GM18526 (cell line): ENCODE measurements around the gene ZNF775.
A peak's percentile ranks its signal among the peaks of the same experiment; 100 is the strongest.

Source experiments
- POLR2A ChIP-seq: IDR thresholded peaks from 3 replicates; pipeline ENCODE4 v1.6.1; 2011; ENCODE audit not compliant: insufficient read length; ENCODE audit errors: extremely low read depth

Gene ZNF775

DNA sequence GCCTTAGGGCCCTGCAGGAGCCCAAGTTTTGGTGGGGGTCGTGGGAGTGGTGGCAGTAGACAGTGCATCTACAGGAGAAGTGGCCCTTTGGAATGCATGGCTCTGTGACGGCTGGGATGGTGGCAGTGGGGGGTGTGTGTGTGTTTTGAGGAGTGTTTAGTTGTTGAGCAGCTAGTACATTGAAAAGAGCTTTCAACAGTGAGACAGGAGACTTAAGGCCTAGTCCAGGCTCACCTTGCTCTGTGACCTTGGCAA is 27.1 kb downstream of the ZNF775 start:
- TF ChIP-seq POLR2A, result no peak

DNA sequence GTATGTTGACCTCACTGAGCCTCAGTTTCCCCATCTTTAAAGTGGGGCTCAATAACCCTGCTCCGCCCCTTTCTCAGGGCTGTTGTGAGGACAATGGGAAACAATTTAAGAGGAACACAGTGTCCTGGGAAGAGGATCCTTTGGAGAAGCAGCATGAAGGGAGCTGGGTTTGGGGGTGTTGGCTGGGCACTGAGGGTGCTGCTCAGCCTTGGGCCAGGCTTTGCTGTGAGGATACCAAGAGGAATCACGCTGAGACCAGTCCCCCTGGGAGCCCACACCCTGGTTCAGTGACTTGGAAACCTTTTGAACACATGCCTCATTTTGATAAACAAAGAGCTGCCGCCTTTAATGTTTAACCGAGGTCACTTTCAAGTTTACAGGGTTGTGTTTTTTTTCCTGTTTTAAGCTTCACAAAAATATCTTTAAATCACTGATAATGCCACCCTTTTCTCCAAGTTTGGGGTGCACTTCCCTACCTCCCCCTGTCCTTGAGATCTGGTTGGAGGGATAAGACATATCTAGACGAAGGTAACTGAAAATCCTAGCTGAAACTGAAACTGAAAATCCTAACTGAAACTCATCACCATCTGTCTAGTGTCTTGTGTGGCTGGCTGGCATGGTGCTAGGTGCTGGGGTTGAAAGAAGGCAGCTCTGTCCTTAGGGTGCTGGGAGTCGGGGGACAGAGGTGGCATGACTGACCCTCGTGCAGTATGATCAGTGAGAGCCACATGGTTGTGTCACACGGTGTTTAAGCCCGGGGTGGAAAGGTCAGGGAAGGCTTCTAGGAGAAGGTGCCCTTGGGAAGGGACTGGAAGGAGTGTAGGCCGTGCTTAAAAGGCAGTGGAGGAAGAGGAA is 27.7 kb downstream of the ZNF775 start:
- TF ChIP-seq POLR2A, result peak; percentile 31

DNA sequence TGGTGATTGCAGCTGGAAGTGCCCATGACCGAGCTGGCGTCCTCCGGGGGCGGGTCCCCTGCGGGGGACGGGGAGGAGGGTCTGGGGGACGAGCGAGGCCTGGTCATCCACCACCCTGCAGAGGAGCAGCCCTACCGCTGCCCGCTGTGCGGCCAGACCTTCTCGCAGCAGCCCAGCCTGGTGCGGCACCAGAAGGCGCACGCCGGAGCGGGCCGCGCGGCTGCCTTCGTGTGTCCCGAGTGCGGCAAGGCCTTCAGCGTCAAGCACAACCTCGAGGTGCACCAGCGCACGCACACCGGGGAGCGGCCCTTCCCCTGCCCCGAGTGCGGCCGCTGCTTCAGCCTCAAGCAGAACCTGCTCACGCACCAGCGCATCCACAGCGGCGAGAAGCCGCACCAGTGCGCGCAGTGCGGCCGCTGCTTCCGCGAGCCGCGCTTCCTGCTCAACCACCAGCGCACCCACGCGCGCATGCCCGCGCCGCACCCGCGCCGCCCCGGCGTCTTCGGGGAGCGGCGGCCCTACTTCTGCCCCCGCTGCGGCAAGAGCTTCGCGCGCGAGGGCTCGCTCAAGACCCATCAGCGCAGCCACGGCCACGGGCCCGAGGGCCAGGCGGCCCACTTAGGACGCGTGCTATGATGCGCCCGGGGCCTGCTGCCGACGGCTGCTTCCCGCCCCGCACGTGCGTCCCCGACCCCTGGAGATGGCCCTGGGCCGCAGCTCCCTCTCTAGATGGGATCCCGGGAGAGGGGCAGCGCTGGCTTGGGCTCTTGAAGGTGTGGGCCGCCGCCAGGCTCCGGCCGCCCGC is 28.7 kb downstream of the ZNF775 start:
- no peak for TF ChIP-seq POLR2A

DNA sequence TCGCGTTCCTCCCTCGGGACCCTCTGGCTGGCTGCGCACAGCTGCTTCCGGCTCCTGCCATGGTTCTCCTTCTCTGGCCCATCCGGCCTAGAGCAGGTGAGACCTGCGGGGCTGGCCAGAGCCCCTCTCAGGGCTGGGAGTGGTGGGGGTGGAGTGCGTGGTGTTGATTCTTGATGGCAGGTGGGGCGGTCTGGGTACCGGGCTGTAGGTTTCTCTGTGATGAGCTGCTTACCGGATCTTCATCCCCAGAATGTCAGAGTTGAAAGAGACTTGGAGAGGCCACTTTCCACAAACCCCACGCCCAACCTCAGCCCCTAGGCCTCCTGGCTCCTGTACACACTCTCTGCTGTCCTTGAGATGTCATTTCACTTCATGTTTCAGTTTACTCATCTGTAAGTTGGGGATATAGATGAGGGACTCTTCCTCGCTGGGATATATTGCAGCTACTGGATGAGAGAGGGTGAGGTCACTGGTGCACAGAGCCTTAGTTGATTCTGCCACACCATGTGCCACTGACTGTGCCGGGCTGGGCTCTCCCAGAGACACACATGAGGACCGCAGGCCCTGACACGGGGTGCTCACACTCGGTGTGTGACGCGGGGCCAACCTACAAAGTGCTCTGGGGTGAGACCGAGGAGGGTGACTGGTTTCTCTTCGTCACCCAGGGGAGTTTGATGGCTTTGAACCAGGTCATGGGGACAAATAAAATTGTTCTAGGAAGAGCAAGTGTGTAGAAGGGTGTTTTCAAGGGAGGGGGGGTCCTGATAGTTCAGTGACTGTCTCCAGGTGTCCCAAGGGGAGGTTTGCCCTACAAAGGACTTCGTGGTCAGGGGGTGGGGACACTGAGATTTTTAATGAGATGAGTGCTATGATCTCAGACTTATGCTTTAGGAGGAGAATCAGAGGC is 29.5 kb downstream of the ZNF775 start:
- TF ChIP-seq POLR2A, result no peak

DNA sequence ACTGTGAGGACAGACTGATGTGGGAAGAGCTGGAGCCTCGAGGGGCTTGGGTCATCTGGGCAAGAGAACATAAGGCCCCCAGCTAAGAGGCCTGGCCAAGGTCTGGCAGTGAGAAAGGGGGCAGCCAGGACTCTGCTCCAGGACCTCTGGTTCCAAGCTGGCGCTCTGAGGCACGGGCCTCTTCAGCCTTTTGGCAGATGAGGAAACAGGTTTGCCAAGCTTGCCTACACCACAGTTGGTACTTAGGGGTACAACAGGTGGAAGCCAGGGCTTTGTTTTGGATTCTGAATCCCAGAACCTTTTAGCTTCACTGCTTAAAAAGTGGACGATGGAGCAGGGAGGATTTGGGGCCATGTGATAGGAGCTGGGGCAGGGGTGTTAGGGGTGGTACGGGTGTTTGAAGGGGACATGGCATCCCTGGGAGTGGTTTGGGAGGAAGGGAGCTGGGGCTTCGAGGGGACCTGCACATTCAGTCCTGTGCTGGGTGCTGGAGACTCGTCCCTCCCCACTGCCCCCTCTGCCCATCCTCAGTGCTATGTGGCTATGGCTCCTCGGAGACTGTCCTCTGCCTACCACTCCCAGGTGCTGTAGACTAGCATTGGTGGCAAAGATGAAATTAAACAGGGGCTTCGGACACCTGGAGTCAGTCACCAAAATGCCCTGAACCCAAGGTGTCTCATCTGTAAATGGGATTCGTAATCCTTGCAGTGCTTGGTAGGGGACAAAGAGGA is 30.3 kb downstream of the ZNF775 start:
- no peak for TF ChIP-seq POLR2A

DNA sequence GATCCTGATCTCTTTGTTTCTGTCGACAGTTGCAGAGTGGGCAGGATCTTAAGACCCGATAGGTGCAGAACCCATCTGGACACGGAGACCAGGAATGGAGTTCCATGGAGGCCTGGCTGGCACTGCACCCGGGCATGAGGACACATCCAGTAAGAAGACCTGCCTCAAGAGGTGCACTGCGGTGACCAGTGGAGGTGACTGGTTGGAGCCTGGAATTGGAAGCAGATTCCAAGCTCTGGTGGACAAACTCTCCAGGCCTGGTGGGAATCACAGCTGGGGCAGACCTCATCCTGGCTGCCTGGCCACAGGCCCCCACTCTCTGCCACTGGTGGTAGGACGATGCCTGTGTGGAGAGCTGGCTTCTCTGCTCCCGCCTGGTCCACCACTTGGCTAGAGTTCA is 31.0 kb downstream of the ZNF775 start:
- TF ChIP-seq POLR2A, result no peak

DNA sequence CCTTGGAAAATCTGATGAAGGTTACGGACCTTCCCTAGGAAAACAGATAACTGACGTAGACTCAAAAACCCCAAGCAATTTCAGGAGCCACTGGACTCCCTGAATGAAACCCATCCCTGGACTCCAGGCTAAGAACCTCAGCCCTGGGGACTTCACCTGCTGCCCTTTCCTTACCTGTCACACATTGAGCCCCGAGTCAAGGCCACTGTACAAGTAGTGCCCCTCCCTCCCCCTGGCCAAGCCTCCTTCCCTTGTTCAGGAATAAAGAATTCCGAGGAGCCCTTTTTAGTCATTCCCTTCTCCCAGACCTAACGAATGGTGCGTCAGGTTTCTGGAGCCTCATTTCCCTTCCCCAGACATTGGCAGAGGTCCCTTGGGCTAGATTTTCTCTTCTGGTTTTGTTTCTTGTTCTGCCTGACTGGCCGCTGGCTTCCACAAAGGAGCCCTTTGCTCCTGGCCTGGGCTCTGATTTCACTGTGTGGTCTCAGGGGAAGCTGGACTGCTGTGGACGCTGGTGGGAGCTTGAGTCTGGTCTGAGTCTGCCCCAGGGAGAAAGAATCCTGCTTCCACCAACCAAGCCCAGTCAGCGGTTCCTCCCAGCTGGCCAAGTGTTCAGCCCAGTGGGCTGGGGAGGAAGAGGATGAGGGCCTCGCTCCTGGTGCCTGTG is 31.7 kb downstream of the ZNF775 start:
- no peak for TF ChIP-seq POLR2A

DNA sequence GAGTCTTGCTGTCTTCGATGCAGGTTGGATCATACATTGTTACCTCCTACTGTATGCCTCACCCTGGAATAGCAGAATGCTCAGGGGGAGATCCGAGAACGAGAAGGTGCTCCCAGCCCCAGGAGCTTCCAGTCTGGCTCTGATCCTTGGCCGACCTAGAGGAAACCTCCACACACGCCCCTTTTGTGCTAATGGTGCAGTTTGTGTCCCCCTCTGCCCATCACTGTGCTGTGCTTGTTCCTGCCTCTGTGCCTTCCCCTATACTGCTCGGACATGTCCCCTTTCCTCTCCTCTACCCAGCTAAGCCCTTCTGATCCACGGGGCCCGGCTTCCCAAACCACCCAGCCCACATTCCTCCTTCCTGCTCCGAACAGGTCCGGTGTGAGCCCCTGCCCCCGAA is 32.5 kb downstream of the ZNF775 start:
- no peak for TF ChIP-seq POLR2A

DNA sequence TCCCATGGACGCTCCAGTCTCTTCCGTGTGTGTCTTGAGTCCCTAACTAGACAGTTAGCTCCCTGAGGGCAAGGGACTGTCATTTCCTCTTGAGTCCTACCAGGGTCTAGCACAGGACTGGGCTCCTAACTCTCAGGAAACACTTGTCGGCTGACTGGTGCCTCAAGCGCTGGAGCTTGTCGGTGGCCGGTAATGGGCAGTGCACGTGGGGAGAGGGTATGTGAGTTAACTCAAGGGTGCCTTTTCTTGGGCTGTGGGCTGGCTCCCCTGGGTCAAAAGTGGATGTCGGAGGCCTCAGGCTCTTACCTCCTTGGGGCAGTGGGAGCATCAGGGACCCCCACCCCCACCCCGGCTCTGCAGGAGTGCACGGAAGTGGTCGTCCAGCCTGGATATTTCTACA is 32.9 kb downstream of the ZNF775 start:
- TF ChIP-seq POLR2A, result no peak

DNA sequence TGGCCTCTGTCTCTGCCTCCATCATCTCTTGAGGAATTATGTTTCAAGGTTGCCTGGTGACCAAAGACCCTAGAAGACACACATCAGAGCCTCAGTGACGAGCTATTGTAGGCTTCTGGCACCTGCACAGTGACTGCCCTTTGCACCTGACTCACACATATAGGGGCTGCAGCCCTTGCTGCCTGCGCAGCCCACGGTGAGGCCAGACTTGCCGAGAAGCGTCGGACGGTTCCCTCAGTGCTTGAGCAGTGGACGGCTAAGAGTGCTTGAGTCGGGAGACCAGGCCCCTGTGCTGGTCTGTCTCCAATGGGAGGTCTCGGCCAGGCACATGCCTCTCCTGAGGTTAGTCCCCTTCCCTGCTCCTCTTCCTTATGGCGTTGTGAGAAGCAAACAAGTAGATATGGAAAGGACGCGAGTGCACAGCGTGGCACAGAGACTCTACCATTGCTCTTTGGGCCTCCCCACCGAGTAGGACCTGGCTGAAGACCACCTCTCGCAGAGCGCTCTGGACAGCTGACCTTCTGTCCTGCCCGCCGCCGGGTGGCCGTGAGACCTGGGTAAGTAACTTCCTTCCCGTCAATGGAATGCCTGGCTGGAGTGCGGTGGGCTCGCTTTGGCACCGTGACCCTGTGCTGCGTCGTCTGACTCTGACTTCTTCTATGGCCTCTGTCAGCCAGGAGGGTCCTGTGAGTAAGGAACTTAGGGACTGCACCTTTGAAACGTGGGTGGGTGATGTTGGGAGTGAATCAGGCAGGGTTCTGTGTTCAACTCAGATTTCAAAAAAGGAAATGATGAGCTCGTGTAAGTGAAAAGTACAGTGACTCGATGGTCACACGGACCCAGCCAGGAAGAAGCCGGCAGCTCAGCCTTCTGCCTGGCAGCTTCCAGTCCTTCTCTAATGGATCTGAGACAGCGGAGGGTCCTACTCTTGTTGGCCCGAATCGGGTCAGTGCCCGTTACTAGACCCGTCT is 33.7 kb downstream of the ZNF775 start:
- TF ChIP-seq POLR2A, result no peak

DNA sequence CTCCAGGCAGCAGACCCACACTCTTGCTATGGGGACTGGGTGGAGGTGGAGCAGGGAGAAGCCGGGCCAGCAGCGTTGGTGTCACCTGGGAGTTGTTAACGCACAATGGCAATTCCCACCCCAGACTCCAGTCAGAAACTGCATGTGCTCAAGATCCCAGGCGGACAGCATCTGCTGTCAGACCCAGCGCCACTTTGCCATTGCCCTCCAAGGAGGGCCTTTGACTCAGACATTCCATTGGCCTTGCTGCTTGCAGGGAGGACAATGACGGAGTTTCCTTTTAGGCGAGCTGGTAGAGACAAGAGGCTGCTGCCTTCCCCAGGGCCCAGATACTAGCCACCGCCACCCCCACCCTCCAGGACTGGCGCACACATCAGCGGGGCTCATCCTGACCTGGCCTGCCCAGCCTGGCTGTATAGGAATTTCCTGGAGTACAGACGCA is 34.5 kb downstream of the ZNF775 start:
- no peak for TF ChIP-seq POLR2A

DNA sequence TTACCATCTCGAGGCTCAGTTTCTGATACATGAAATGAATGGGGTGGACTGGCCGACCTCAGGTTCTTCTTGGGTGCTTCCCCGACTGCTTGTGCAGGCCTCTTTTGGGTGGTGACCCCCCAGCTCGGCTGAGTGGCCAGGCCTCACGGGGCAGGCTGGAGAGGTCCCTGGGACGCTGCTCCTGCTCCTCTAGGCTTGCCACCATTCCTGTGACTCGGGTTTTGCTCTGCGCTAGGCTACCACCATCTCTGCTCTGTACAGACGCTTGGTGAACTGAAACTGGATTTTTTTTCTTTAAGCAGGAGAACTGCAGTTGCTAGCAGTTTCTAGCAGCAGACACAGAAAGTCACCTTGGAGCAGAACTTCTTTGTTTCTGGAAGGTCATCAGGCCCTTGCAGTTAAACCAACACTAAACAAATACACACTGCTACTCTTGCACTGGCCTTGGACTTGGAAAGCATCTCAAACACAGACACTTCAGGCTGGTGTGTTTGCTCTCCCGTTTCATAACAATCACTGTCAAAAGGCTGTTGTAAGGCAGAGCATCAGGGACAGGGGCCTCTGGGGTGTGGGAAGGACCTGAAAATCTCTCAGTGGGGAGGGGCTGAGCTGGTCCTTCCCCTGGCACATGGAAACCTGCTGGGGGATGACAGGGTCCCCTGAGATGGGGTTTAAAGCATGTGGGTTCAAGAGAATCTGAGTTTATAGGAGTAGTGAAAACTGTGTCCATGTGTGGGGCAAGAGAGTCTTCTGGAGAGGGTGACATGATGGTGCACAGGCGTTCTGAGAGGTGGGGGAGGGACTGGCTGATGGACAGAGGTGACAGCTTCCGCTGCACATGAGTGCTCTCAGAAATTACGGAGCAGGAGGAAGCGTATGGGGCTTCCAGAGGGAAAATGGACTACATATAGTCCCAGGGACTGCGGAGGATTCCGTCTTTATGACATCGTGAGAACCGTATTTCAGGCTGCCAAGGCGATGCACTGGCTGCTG is 36.3 kb downstream of the ZNF775 start:
- no peak for TF ChIP-seq POLR2A
